Activated effector memory CD4-positive, alpha-beta T cell treated with anti-CD3 and anti-CD28 coated beads, Interleukin-2, amount 50 U/mL, for 16 hours (primary cell): ENCODE results near the gene CDC42EP2.

Source experiments
- DNase-seq: peaks from one replicate; pipeline ENCODE4 v3.0.0-alpha.2; 2020

The CDC42EP2 gene

DNA sequence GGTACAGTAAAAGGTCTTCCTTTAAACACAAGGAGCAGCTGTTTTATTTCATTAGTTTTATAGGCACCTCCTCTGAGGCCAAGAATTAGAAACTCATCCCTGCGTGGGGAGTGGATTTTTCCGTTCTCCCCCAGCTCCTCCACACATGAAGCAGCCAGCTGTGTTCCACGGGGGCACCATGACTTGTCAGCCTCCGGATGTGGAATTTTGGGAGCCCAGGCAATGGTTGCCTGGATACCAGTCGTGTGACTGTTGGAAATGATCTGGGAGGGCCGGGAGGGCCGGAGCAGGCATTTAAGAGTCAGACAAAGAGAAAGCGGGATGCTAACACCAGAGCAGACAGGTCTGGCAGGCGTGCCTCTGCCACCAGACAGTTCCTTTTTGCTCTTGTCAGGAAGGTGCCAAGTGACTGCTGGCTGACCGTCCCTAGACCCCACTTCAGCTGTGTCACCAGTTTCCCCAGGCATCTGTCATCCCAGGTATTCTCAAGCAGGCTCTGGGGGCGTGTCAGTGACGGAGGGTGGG lies 15.9 kb upstream of the CDC42EP2 start:
- no peak for DNase-seq

- no peak for DNase-seq
Observed at GRCh38 chr11:65300621-65301275, 13.9 kb upstream of the CDC42EP2 start.

DNA sequence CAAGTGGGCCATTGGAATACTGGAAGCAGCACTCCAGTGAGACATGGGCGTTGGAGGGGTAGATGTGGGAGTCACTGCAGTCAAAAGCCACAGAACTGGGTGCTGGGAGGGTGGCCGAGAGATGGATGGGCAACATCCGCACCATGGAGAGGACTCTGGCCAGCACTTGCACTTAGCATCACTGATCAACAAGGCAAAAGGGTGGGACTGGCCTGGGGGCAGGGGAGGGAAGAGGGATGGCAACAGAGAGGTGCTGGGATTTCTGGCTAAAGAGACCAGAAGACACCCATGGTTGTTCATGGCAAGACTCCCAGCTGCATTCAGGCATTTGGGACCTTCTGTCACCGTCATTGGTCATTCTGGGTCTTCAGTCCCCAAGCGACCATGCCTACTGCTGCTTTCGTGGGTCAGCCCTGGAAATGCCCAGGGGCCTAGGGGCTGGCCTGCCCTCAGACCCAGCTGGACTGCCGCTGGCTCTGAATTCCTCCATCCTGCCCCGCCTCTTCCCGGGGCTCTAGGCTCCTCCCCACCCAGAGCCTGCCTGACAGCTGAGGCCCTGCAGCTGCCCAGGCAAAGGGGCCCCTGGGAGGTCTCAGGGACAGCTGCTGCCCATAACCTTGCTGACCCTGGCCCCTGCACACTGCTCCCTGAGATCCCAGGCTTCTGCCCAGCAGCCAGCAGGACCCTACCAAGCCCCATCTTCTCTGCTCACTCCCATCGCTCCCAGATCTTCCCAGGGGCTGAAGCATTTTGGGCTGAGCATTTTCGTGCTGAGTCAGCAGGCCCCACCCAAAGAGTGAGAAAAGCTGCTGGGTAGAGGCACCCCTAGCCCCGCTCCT lies 13.0 kb upstream of the CDC42EP2 start:
- DNase-seq = no peak

- no peak for DNase-seq
Observed at GRCh38 chr11:65303555-65303954, 11.1 kb upstream of the CDC42EP2 start.

GRCh38 chr11:65304110-65304509 lies 10.6 kb upstream of the CDC42EP2 start:
- DNase-seq = no peak

GRCh38 chr11:65304613-65305012 lies 10.1 kb upstream of the CDC42EP2 start:
- no peak for DNase-seq

DNA sequence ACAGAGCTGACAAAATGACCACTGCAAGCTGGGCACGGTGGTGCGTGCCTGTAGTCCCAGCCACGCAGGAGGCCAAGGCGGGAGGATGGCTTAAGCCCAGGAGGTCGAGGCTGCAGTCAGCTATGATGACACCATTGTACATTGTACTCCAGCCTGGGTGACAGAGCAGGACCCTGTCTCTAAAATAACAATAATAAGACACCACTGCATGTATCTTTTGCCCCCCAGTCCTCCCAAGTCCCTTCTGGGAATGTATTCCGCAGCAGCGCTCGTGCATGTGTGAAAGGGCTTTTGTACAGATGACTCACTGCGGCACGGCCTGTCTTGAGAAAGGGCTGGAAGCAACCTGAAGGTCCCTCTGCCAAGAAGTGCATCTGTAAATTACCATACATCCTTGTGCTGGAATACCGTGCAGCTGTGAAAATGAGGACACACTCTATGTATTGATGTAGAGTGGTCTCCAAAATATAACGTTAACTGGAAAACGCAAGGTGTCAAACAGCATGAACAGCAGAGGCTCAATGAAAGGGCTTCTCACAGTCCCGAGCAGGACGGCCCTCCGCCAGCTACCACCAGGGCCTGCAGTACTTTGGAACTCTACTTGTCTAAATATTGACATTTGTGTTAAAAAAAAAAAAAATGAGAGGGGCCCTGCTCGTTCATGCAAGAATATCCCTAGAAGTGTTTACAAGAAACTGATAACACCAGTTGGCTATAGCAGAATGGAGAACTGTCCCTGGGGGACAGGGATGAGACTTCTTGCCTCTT lies 9.0 kb upstream of the CDC42EP2 start:
- no peak for DNase-seq

DNA sequence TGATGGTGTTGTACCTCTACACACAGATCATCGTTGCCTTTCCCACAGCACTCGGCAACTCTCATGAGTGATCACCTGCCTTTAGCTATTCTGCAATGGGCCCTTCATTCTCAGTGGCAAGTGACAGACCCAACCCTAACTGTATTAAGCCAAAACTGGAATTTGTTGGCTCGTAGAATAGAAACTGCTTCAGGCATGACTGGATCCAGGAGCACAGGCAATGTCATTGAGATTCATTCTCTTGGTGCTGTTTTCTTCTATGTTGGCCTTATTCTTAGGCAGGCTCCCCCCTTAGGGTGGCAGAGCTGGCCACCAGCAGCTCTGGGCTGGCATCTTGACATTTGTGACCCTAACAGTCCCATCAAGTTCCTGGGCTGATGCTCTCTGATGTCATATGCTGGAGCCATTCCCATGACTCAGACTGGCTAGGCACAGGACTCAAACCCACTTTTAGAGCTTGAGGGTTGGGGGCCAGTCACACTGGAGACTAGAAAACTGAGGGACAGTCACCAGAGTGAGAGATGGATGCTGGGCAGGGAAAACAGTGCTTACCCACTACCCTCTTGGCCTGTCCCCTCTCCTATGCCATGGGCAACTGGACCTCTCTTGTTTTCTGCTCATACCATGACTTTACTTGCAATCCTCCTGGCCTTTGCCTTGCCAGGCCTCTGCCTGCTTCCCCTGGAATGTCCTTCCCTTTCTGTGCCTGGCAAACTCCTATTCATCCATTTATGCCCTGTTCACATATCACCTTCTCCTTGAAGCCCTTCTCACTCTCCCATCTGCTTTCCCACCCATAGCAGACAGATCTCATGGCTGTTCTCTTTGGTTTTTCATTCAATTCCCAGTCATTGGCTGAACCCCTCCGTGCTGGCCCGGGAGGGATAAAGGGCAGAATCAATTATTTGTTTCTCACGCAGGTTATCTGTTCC lies 7.1 kb upstream of the CDC42EP2 start:
- no peak for DNase-seq

- no peak for DNase-seq
Observed at GRCh38 chr11:65308281-65308891, 6.3 kb upstream of the CDC42EP2 start.

GRCh38 chr11:65309006-65309405 lies 5.7 kb upstream of the CDC42EP2 start:
- DNase-seq = no peak

DNA sequence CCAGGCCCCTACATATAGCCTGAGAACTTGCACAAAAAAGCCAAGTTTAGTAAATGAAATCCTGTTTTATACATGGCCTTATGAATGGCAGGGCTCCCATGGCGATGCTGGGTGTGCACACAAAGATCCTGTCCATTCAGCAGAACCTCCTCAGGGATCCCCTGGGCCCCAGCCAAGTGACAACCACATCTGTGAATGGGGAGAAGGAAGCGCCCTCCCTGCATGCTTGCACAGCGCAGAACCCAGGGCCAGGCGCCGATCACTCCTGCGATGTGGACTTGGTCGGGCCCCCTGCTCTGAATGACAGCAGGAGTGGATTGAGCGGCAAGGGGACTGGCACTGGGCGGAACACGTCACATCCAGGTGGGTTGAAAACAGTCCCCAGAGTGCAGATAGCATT lies 4.5 kb upstream of the CDC42EP2 start:
- no peak for DNase-seq

- DNase-seq = no peak
Observed at GRCh38 chr11:65310736-65311135, 3.9 kb upstream of the CDC42EP2 start.

DNA sequence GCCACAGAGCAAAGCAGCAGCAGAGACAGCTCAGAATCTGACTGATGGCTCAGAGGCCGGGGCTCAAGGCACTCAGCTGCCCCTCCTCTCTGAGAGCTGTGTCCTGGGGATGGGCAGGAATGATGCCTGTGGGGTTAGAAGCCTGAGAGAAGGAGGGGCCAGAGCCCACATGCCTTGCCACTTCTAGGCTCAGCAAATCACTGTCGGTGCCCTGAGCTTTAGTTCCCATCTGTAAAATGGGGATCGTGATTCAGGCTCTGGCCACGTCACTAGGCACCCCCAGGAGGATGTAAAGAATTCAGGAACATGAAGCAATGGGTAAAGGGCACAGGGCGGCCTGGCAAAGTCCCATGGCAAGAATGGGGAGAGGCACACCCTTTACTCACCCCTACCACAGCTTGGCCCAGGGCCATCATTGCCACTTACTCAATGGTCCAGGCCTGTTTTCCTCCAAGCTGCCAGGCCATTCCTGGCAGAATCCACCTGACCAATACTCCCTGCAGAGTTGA lies 3.4 kb upstream of the CDC42EP2 start:
- no peak for DNase-seq

DNA sequence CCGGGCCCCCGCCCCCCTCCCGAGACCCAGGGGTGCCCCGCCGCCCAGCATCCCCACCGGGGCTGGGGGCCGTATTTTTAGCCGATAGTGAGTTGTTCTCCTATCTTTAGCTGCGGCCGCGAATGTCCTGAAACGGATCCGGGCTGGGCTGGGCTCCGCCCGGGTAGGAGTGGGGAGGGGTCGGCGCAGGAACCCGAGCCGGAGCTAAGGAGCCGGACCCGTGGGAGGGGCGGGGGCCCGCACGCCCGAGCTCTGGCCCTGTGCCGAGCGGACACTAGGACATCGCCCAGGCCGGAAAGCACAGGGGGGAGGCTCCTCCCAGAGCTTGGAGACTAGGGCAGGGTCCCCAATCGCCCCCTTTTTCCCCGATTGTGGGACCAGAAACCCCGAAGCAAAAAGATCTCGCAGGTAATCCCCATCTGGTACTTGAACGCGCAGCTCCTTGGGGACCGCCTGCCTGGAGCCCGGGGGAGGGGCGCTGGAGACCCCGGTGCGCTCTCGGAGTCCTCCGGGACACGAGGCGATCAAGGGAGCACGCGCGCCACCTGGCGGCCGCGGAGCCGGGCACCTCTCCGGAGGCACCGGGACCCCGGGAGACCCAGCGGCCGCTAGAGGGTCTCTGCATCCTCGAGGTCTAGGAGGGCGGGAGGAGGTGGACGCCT lies 669 bp downstream of the CDC42EP2 start:
- DNase-seq = peak; percentile 93

GRCh38 chr11:65315866-65316226 lies 1.2 kb downstream of the CDC42EP2 start:
- no peak for DNase-seq

- DNase-seq = no peak
Observed at GRCh38 chr11:65316227-65317024, 1.8 kb downstream of the CDC42EP2 start.

DNA sequence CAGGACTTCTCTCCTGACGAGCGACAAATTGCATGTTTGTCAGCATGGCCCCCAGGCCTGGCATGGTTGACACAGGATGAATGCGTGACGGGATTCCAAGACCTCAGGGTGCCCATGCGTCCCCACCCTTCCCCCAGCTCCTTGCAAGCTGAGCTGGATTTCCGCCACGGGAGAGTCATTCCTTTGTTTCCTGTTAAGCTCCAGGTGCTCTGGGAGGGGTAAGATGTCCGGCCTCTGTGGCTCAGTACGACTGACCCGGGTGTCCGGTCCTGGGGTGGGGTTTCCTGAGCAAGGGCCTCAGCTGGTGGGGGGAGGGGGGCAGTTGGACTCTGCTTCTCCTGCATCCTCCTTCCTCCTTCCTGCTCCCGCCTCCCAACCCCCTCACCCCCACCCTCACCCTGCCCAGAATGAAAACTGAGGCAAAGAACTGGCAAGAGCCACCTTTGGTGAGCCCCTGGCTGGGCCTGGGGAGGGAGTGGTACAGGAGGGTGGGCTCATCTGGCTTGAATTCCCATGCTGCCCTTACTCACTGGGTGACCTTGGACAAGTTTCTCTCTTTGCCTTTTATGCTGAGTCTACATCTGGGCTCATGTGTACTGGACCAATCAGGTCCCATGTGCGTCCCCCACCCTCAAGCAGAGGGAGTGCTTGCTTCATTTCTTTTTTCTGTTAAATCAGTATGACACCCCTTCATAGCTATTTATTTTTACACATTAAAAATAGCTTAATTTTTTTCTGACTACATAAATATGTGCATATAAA lies 2.5 kb downstream of the CDC42EP2 start:
- no peak for DNase-seq

- no peak for DNase-seq
Observed at GRCh38 chr11:65320386-65321075, 5.9 kb downstream of the CDC42EP2 start.

DNA sequence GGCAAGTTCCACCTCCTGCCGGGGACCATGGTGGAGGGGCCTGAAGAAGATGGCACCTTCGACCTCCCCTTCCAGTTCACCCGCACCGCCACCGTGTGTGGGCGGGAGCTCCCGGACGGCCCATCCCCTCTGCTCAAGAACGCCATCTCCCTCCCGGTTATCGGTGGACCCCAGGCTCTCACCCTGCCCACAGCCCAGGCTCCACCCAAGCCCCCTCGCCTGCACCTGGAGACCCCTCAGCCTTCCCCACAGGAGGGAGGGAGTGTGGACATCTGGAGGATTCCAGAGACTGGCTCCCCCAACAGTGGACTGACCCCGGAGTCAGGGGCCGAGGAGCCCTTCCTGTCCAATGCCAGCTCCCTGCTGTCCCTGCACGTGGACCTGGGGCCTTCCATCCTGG lies 6.4 kb downstream of the CDC42EP2 start:
- no peak for DNase-seq
